ENCODE results near the gene SCARF2.

DNA sequence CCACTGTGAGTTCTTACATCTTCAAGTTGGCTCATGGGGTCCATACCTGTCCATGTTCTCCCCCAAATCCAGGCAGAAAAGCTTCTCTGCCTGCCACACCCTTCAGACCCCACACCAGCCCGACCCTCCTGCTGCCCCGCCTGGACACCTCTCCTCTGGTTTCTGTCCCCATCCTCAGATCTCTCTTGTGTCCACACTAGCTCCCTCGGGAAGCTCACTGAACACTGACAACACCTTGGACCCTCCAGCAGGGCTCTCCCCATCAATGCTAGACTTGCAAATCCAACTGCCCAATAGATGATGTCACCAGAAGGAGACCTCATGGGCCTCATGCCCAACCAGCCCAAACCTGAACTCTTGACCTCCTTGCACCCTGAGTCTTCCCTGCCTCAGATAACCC is 2.9 kb downstream of the SCARF2 start:
- TF ChIP-seq, protein P1, sequence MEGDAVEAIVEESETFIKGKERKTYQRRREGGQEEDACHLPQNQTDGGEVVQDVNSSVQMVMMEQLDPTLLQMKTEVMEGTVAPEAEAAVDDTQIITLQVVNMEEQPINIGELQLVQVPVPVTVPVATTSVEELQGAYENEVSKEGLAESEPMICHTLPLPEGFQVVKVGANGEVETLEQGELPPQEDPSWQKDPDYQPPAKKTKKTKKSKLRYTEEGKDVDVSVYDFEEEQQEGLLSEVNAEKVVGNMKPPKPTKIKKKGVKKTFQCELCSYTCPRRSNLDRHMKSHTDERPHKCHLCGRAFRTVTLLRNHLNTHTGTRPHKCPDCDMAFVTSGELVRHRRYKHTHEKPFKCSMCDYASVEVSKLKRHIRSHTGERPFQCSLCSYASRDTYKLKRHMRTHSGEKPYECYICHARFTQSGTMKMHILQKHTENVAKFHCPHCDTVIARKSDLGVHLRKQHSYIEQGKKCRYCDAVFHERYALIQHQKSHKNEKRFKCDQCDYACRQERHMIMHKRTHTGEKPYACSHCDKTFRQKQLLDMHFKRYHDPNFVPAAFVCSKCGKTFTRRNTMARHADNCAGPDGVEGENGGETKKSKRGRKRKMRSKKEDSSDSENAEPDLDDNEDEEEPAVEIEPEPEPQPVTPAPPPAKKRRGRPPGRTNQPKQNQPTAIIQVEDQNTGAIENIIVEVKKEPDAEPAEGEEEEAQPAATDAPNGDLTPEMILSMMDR (IDR thresholded peaks at IDR 0.05; ENCODE audit: low read depth, low read length): no peak
- TF ChIP-seq POLR2A (IDR thresholded peaks at IDR 0.05; ENCODE audit: extremely low read depth, insufficient read length): no peak
- TF ChIP-seq, protein P2, sequence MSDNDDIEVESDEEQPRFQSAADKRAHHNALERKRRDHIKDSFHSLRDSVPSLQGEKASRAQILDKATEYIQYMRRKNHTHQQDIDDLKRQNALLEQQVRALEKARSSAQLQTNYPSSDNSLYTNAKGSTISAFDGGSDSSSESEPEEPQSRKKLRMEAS (IDR thresholded peaks at IDR 0.05; ENCODE audit: low read depth, low read length): no peak
